IMR-90 (cell line): ENCODE measurements around the gene STYXL1. TPM values are rescaled to one million over a fixed set of nuclear protein-coding genes. Genes with fewer than 3 reads are reported as not detected.

Experiments
- ATAC-seq: fragments of 200-7000 bp; cut with Tn5 transposase; 2 replicates; pipeline ENCODE4 v1.9.1; 2020; ENCODE audit warnings: low read depth, mild to moderate bottlenecking, moderate library complexity
- BruUV-seq: library from RNA; stranded (reverse); fragments of 400-500 nt; replicated peaks from 2 replicates; lab custom pipeline; 2021; lab: Mats Ljungman, UMichigan
- CTCF ChIA-PET: fragments of 300-600 bp; formaldehyde crosslinking; extraction: SDS; loops from one replicate; lab custom pipeline; 2021; ENCODE audit warnings: antibody characterized with exemption; lab: Yijun Ruan, JAX
- POLR2A ChIA-PET: fragments of 300-600 bp; sonication (Branson Sonifier 250); formaldehyde crosslinking; loops from one replicate; lab custom pipeline; 2022; ENCODE audit warnings: antibody characterized with exemption; ENCODE audit not compliant: unreplicated experiment; lab: Charles Lee
- DNase-seq: peaks from one replicate; pipeline ENCODE4 v3.0.0; 2013
- H2AFZ ChIP-seq: replicated peaks from 2 replicates; pipeline ENCODE3; 2013; ENCODE audit warnings: low read length, mild to moderate bottlenecking; ENCODE audit not compliant: poor library complexity
- H2AK5ac ChIP-seq: 2 replicates; pipeline ENCODE4 v1.6.1; 2013; ENCODE audit warnings: low read depth, low read length, inconsistent platforms
- H2AK9ac ChIP-seq: replicated peaks from 2 replicates; pipeline ENCODE3; 2013; ENCODE audit warnings: mild to moderate bottlenecking, low read depth, low read length, moderate library complexity; ENCODE audit not compliant: poor library complexity
- H2BK120ac ChIP-seq: 2 replicates; pipeline ENCODE4 v1.6.1; 2013; ENCODE audit warnings: low read depth, low read length, inconsistent platforms
- H2BK15ac ChIP-seq: 3 replicates; pipeline ENCODE4 v1.6.1; 2013; ENCODE audit warnings: low read depth, low read length, inconsistent platforms
- H2BK20ac ChIP-seq: 2 replicates; pipeline ENCODE4 v1.6.1; 2013; ENCODE audit warnings: low read depth, mild to moderate bottlenecking, inconsistent platforms, low read length, moderate library complexity
- H2BK5ac ChIP-seq: 2 replicates; pipeline ENCODE4 v1.6.1; 2013; ENCODE audit warnings: mild to moderate bottlenecking, low read depth, low read length, inconsistent platforms; ENCODE audit not compliant: poor library complexity, severe bottlenecking
- H3K14ac ChIP-seq: replicated peaks from 2 replicates; pipeline ENCODE4 v1.6.1; 2013; ENCODE audit warnings: low read depth, low read length, inconsistent platforms
- H3K18ac ChIP-seq: 2 replicates; pipeline ENCODE4 v1.6.1; 2013; ENCODE audit warnings: low read depth, low read length, control low read depth
- H3K23ac ChIP-seq: 2 replicates; pipeline ENCODE4 v1.6.1; 2013; ENCODE audit warnings: low read depth, low read length, inconsistent platforms
- H3K27ac ChIP-seq: 2 replicates; pipeline ENCODE4 v1.5.1; 2013; ENCODE audit warnings: mild to moderate bottlenecking, control low read depth, low read length; ENCODE audit not compliant: insufficient read depth
- H3K27me3 ChIP-seq: 2 replicates; pipeline ENCODE4 v1.6.1; 2013; ENCODE audit warnings: low read length; ENCODE audit not compliant: control insufficient read depth, insufficient read depth
- H3K36me3 ChIP-seq: 2 replicates; pipeline ENCODE4 v1.6.1; 2013; ENCODE audit warnings: low read length, mixed read lengths; ENCODE audit not compliant: control insufficient read depth, insufficient read depth
- H3K4ac ChIP-seq: 2 replicates; pipeline ENCODE4 v1.6.1; 2013; ENCODE audit warnings: low read depth, low read length, inconsistent platforms
- H3K4me1 ChIP-seq: 2 replicates; pipeline ENCODE4 v1.6.1; 2013; ENCODE audit warnings: low read length, mixed read lengths; ENCODE audit not compliant: control insufficient read depth, insufficient read depth
- H3K4me2 ChIP-seq: 2 replicates; pipeline ENCODE4 v1.6.1; 2013; ENCODE audit warnings: low read depth, mild to moderate bottlenecking, control low read depth, low read length, moderate library complexity
- H3K4me3 ChIP-seq: 2 replicates; pipeline ENCODE4 v1.5.1; 2013; ENCODE audit warnings: low read depth, mild to moderate bottlenecking, control low read depth, low read length, moderate library complexity; ENCODE audit not compliant: insufficient read depth
- H3K56ac ChIP-seq: 2 replicates; pipeline ENCODE4 v1.6.1; 2013; ENCODE audit warnings: low read length, inconsistent platforms; ENCODE audit not compliant: insufficient read depth; ENCODE audit errors: extremely low read depth
- H3K79me1 ChIP-seq, 2 experiments: 2 replicates each; pipeline ENCODE4 v1.6.1; 2013; ENCODE audit warnings: low read length in 2 of 2, inconsistent platforms in 1 of 2, low read depth in 1 of 2
- H3K9ac ChIP-seq: 2 replicates; pipeline ENCODE4 v1.6.1; 2013; ENCODE audit warnings: low read depth, low read length, control low read depth
- H3K9me1 ChIP-seq: 2 replicates; pipeline ENCODE4 v1.6.1; 2013; ENCODE audit warnings: low read length, inconsistent platforms; ENCODE audit not compliant: insufficient read depth
- H3K9me3 ChIP-seq: 2 replicates; pipeline ENCODE4 v1.6.1; 2013; ENCODE audit warnings: low read length; ENCODE audit not compliant: control insufficient read depth, insufficient read depth
- H4K20me1 ChIP-seq: 2 replicates; pipeline ENCODE4 v1.6.1; 2013; ENCODE audit warnings: low read length, inconsistent platforms; ENCODE audit not compliant: insufficient read depth
- H4K5ac ChIP-seq: 2 replicates; pipeline ENCODE4 v1.6.1; 2013; ENCODE audit warnings: mild to moderate bottlenecking, low read depth, low read length, control low read depth
- H4K8ac ChIP-seq, 2 experiments: 2 replicates each; pipeline ENCODE4 v1.6.1; 2013; ENCODE audit warnings: low read depth in 2 of 2, low read length in 2 of 2, control low read depth in 1 of 2, inconsistent platforms in 1 of 2
- H4K91ac ChIP-seq: 2 replicates; pipeline ENCODE4 v1.6.1; 2013; ENCODE audit warnings: low read depth, low read length, inconsistent platforms; ENCODE audit not compliant: insufficient read depth
- BHLHE40 ChIP-seq: fragments of 150-350 bp; IDR thresholded peaks from 2 replicates; pipeline ENCODE4 v1.6.1; 2016; ENCODE audit warnings: mild to moderate bottlenecking, low read depth, low read length
- CTCF ChIP-seq: conservative IDR thresholded peaks from 2 replicates; pipeline ENCODE4 v1.5.1; 2012; ENCODE audit warnings: mild to moderate bottlenecking, low read depth, low read length, improper control_type of control experiment
- ELK1 ChIP-seq: fragments of 150-350 bp; IDR thresholded peaks from 2 replicates; pipeline ENCODE4 v1.6.1; 2016; ENCODE audit warnings: low read depth, mild to moderate bottlenecking, low read length, moderate library complexity, borderline replicate concordance
- FOS ChIP-seq: fragments of 150-350 bp; IDR thresholded peaks from 2 replicates; pipeline ENCODE4 v1.6.1; 2016; ENCODE audit warnings: low read depth, low read length
- MAFK ChIP-seq: IDR thresholded peaks from 2 replicates; pipeline ENCODE4 v1.6.1; 2012; ENCODE audit warnings: low read depth, low read length, improper control_type of control experiment
- MAZ ChIP-seq: IDR thresholded peaks from 2 replicates; pipeline ENCODE4 v1.6.1; 2012; ENCODE audit warnings: low read depth, mild to moderate bottlenecking, low read length, improper control_type of control experiment, moderate library complexity, borderline replicate concordance
- MXI1 ChIP-seq: IDR thresholded peaks from 2 replicates; pipeline ENCODE4 v1.6.1; 2012; ENCODE audit warnings: low read depth, mild to moderate bottlenecking, low read length, moderate library complexity, borderline replicate concordance
- NFE2L2 ChIP-seq: fragments of 150-350 bp; IDR thresholded peaks from 2 replicates; pipeline ENCODE4 v1.6.1; 2016; ENCODE audit warnings: low read depth, mild to moderate bottlenecking, low read length
- POLR2A ChIP-seq: IDR thresholded peaks from 2 replicates; pipeline ENCODE4 v1.6.1; 2012; ENCODE audit warnings: mild to moderate bottlenecking, low read depth, low read length
- RAD21 ChIP-seq: IDR thresholded peaks from 2 replicates; pipeline ENCODE4 v1.6.1; 2012; ENCODE audit warnings: low read length, improper control_type of control experiment
- RCOR1 ChIP-seq: IDR thresholded peaks from 2 replicates; pipeline ENCODE4 v1.6.1; 2012; ENCODE audit warnings: mild to moderate bottlenecking, low read length, improper control_type of control experiment; ENCODE audit not compliant: insufficient replicate concordance
- RFX5 ChIP-seq: IDR thresholded peaks from 2 replicates; pipeline ENCODE4 v1.8.0; 2012; ENCODE audit warnings: low read depth, mild to moderate bottlenecking, low read length, moderate library complexity
- SMC3 ChIP-seq: fragments of 150-350 bp; IDR thresholded peaks from 2 replicates; pipeline ENCODE4 v1.6.1; 2016; ENCODE audit warnings: low read depth, mild to moderate bottlenecking, antibody characterized with exemption, low read length, moderate library complexity
- USF2 ChIP-seq: fragments of 150-350 bp; IDR thresholded peaks from 2 replicates; pipeline ENCODE4 v1.6.1; 2017; ENCODE audit warnings: mild to moderate bottlenecking, antibody characterized with exemption, low read length, low read depth
- WGBS, 2 experiments: methylation state at CpG; one replicate each; pipeline versions ENCODE4 v1.1.5 to v1.1.7; 2013; ENCODE audit warnings: missing lambda C conversion rate in 2 of 2; ENCODE audit not compliant: insufficient read length in 1 of 2; ENCODE audit errors: extremely low coverage in 2 of 2; 5-methylcytosine and 5-hydroxymethylcytosine counted together
- dilution Hi-C: fragments of 300-500 bp; cut with HindIII; formaldehyde crosslinking; loops from one replicate; pipeline ENCODE4 v1.14.3; 2018; ENCODE audit warnings: low sequenced_read_pairs; ENCODE audit not compliant: unreplicated experiment
- in situ Hi-C: fragments of 300-500 bp; cut with MboI; formaldehyde crosslinking; loops from 3 replicates; pipeline ENCODE4 v1.14.3; 2019; ENCODE audit warnings: low sequenced_read_pairs, inconsistent platforms, mixed read lengths
- intact Hi-C: fragments of 100-400 bp; cut with micrococcal nuclease; formaldehyde crosslinking; loops from 2 replicates; pipeline ENCODE4 v1.10.0; 2022
- polyA plus RNA-seq, 3 experiments: library from polyadenylated mRNA; depleted of rRNA; stranded (reverse); fragments of >200 nt; gene quantifications; 2 replicates each; pipeline ENCODE4 v1.2.3, GENCODE V29; 2012; ENCODE audit warnings: low replicate concordance in 1 of 3
- total RNA-seq: library from RNA; depleted of rRNA; stranded (reverse); fragments of >200 nt; gene quantifications from 2 replicates; pipeline ENCODE4 v1.2.3, GENCODE V29; 2012

Gene STYXL1
- total and polyA plus RNA-seq, 2 of the 4 experiments (the other 2 are of a cell fraction): 66.1 to 73.8 TPM

GRCh38 chr7:75995996-75996395 is 51.8 kb downstream of the STYXL1 start:
- H3K4ac ChIP-seq: no peak overlapping the region
- H3K9ac ChIP-seq: no peak overlapping the region
- H3K14ac ChIP-seq: no peak overlapping the region
- no peak overlapping the region for H2BK5ac ChIP-seq
- H3K79me1 ChIP-seq: peaks cover 4 to 19% of the 10 kb centered on the region in 2 experiments; a peak in 3 of 4 replicates
- no peak overlapping the region for H2AK9ac ChIP-seq
- no peak overlapping the region for H2AK5ac ChIP-seq
- dilution Hi-C loops: no loop called here
- H3K18ac ChIP-seq: no peak overlapping the region
- no peaks in the 10 kb centered on the region for H3K9me3 ChIP-seq
- in situ Hi-C loops: no loop called here
- H3K36me3 ChIP-seq: peaks cover 16% of the 10 kb centered on the region
- ATAC-seq (no peak), DNase-seq (no peak)
- no peak overlapping the region for H3K56ac ChIP-seq
- no peaks in the 10 kb centered on the region for H3K27me3 ChIP-seq
- no peak overlapping the region for H4K5ac ChIP-seq
- no peak overlapping the region for H3K4me2 ChIP-seq
- H3K9me1 ChIP-seq: peaks cover 6% of the 10 kb centered on the region; the same call in 1 of the 2 replicates
- H2BK15ac ChIP-seq: no peak overlapping the region
- ChIA-PET POLR2A (no interaction called here), CTCF (no interaction called here)
- no peak for TF ChIP-seq RFX5
- TF ChIP-seq MAZ: no peak
- TF ChIP-seq FOS: no peak
- TF ChIP-seq BHLHE40: no peak
- TF ChIP-seq MXI1: no peak
- TF ChIP-seq USF2: no peak
- no peak for TF ChIP-seq NFE2L2
- no peak for TF ChIP-seq MAFK
- no peak for TF ChIP-seq CTCF
- TF ChIP-seq ELK1: no peak
- no peak for TF ChIP-seq RCOR1
- TF ChIP-seq SMC3: no peak
- TF ChIP-seq RAD21: no peak
- no peak for TF ChIP-seq POLR2A
- no peak overlapping the region for H3K27ac ChIP-seq
- H4K20me1 ChIP-seq: 0 out of 2 replicates have a peak, but pooled peaks cover 3% of the 10 kb centered on the region
- H3K4me1 ChIP-seq: peaks cover 13% of the 10 kb centered on the region
- H2BK120ac ChIP-seq: no peak overlapping the region
- no peak overlapping the region for H4K8ac ChIP-seq
- no TSS peak for BruUV-seq
- H3K4me3 ChIP-seq: no peak overlapping the region
- no peak overlapping the region for H2BK20ac ChIP-seq
- intact Hi-C loops: no loop called here
- no CpG with 5 or more reads among the region's 5 CpGs for WGBS, 2 experiments
- no peak overlapping the region for H3K23ac ChIP-seq
- H2AFZ ChIP-seq: no peak overlapping the region
- no peak overlapping the region for H4K91ac ChIP-seq
